SU-DHL-6 (cell line): ENCODE results near the gene CROT.

Source experiments
- H2AFZ ChIP-seq: fragments of 200-600 bp; sonication (generic); 2 replicates; pipeline ENCODE4 v1.6.1; 2014; ENCODE audit warnings: low read depth, mild to moderate bottlenecking, moderate library complexity, mixed read lengths, antibody characterized with exemption, low read length; ENCODE audit not compliant: severe bottlenecking
- H3F3A ChIP-seq: fragments of 200-600 bp; shearing (Covaris generic); 2 replicates; pipeline ENCODE4 v1.6.0; 2016; ENCODE audit warnings: antibody characterized with exemption, mild to moderate bottlenecking; ENCODE audit not compliant: insufficient read depth
- H3K27ac ChIP-seq: fragments of 200-600 bp; sonication (generic); 2 replicates; pipeline ENCODE4 v1.5.1; 2016; ENCODE audit warnings: low read depth, mild to moderate bottlenecking, low read length, moderate library complexity, mixed read lengths
- H3K27me3 ChIP-seq: fragments of 200-600 bp; sonication (generic), shearing (Covaris generic); 2 replicates; pipeline ENCODE4 v1.6.0; 2014; ENCODE audit warnings: mild to moderate bottlenecking, low read length
- H3K36me3 ChIP-seq: fragments of 200-600 bp; sonication (generic); 2 replicates; pipeline ENCODE4 v1.6.1; 2014; ENCODE audit warnings: mild to moderate bottlenecking, low read length, mixed read lengths
- H3K4me2 ChIP-seq: fragments of 300-600, 200-600 bp; shearing (Covaris generic), sonication (generic); 2 replicates; pipeline ENCODE4 v1.6.0; 2014; ENCODE audit warnings: low read length, low read depth, mild to moderate bottlenecking; ENCODE audit not compliant: poor library complexity, severe bottlenecking
- H3K4me3 ChIP-seq: fragments of 200-600 bp; sonication (generic); 2 replicates; pipeline ENCODE4 v1.5.1; 2014; ENCODE audit warnings: antibody characterized with exemption, low read length, mild to moderate bottlenecking, mixed read lengths; ENCODE audit not compliant: insufficient read depth, poor library complexity, severe bottlenecking
- H3K79me2 ChIP-seq: fragments of 200-600 bp; sonication (generic); 2 replicates; pipeline ENCODE4 v1.6.1; 2014; ENCODE audit warnings: mild to moderate bottlenecking, low read length, moderate library complexity; ENCODE audit not compliant: insufficient read depth
- H3K9ac ChIP-seq: fragments of 200-600 bp; sonication (generic); 2 replicates; pipeline ENCODE4 v1.7.0; 2014; ENCODE audit warnings: mild to moderate bottlenecking, low read length
- H3K9me2 ChIP-seq: fragments of 200-600 bp; sonication (generic); replicated peaks from 2 replicates; pipeline ENCODE4 v1.6.1; 2014; ENCODE audit warnings: low read length; ENCODE audit not compliant: insufficient read depth
- H3K9me3 ChIP-seq: fragments of 200-600 bp; sonication (generic); 2 replicates; pipeline ENCODE4 v1.6.1; 2014; ENCODE audit warnings: low read length, mixed read lengths; ENCODE audit not compliant: insufficient read depth
- H4K20me1 ChIP-seq: fragments of 200-600 bp; sonication (generic); 2 replicates; pipeline ENCODE4 v1.6.1; 2014; ENCODE audit warnings: low read depth, mild to moderate bottlenecking, antibody characterized with exemption, low read length, moderate library complexity, mixed read lengths
- EZH2phosphoT487 ChIP-seq: fragments of 200-600 bp; sonication (generic), shearing (Covaris generic); conservative IDR thresholded peaks from 2 replicates; pipeline ENCODE4 v1.6.1; 2018; ENCODE audit warnings: mild to moderate bottlenecking, antibody characterized with exemption, low read length, moderate library complexity, mixed read lengths
- TF ChIP-seq, protein P1 (sequence below): fragments of 200-600 bp; sonication (generic); IDR thresholded peaks from one replicate; pipeline ENCODE4 v1.5.1; 2017; ENCODE audit warnings: antibody characterized with exemption, mild to moderate bottlenecking, low read length, moderate library complexity; ENCODE audit not compliant: insufficient read depth, poor library complexity, severe bottlenecking

CROT gene

DNA sequence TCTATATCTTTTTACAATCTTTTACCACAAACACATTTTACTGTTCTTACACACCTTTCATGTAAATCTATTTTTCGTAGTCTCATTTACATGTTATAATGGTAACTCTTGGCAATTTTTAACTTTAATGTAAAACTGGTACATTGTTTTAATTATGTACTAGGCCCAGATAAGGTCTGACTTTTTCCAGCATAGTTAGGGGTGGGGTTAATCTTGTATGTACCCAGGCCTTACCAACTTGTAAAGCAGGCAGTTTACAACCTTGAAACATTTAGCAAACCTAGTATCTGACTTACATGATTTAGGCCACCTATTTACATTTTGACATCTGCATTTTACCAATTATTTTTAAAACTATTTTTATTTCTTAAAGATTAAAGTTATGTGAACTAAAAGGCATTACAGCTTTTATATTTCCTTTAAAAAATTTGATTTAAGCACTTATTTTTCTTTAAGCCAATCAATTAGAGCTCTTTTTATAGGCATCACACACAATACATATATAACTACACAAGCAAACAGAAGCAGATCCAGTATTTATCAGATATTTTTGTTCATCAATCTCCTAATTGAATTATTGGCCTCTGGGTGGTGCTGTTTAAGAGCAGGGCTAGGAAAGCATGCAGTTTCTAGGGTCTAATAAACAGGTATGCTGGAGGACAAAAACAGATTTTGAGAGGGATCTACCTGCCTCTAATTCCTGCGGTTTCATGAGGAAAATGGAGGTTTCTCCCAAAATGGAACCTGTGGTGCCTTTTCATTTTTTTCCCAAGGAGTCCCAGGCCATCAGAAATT, 19.7 kb upstream of the CROT start:
- no peaks in the 10 kb centered on the region for H3K79me2 ChIP-seq
- peaks cover 8% of the 10 kb centered on the region; the same call in 1 of the 2 replicates for H3K36me3 ChIP-seq
- H3K9me2 ChIP-seq, result no peaks in the 10 kb centered on the region
- H2AFZ ChIP-seq, result no peak overlapping the region
- H3K4me3 ChIP-seq, result no peak overlapping the region
- no peaks in the 10 kb centered on the region for H3F3A ChIP-seq
- no peaks in the 10 kb centered on the region for H3K27me3 ChIP-seq
- H3K9me3 ChIP-seq, result peaks cover 30% of the 10 kb centered on the region
- no peak overlapping the region for H3K27ac ChIP-seq
- H3K9ac ChIP-seq, result no peak overlapping the region
- H4K20me1 ChIP-seq, result no peaks in the 10 kb centered on the region
- no peak for TF ChIP-seq EZH2phosphoT487
- TF ChIP-seq, protein P1, sequence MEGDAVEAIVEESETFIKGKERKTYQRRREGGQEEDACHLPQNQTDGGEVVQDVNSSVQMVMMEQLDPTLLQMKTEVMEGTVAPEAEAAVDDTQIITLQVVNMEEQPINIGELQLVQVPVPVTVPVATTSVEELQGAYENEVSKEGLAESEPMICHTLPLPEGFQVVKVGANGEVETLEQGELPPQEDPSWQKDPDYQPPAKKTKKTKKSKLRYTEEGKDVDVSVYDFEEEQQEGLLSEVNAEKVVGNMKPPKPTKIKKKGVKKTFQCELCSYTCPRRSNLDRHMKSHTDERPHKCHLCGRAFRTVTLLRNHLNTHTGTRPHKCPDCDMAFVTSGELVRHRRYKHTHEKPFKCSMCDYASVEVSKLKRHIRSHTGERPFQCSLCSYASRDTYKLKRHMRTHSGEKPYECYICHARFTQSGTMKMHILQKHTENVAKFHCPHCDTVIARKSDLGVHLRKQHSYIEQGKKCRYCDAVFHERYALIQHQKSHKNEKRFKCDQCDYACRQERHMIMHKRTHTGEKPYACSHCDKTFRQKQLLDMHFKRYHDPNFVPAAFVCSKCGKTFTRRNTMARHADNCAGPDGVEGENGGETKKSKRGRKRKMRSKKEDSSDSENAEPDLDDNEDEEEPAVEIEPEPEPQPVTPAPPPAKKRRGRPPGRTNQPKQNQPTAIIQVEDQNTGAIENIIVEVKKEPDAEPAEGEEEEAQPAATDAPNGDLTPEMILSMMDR, result no peak
- no peak overlapping the region for H3K4me2 ChIP-seq

GRCh38 chr7:87328281-87328680, 17.2 kb upstream of the CROT start:
- Histone ChIP-seq H3K4me2 (no peak overlapping the region), H3K9me3 (peaks cover 30% of the 10 kb centered on the region), H3K36me3 (peaks cover 8% of the 10 kb centered on the region; the same call in 1 of the 2 replicates), H3K27ac (no peak overlapping the region), H3K9ac (no peak overlapping the region), H2AFZ (no peak overlapping the region), H3K9me2 (no peaks in the 10 kb centered on the region), H3K27me3 (no peaks in the 10 kb centered on the region), H3K4me3 (no peak overlapping the region), H3K79me2 (no peaks in the 10 kb centered on the region), H3F3A (no peaks in the 10 kb centered on the region), H4K20me1 (no peaks in the 10 kb centered on the region)
- TF ChIP-seq EZH2phosphoT487, result no peak
- TF ChIP-seq, protein P1, result no peak

DNA sequence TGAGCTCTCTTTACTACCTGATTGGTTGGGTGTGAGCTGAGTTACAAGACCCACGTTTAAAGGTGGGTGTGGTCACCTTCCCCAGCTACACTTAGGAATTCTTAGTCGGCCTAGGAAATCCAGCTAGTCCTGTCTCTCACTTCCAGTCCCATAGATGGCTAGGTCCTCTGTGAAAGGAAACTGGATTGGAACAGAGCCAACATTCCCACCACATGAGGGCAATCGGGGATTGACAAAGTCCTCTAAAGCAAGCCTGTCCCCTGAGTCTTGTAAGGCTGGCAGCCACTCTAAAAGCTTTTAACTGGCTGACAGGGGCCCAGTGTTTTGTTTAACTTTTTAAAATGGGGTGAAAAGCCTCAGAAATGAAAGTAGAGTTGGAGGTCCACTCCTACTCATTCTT, 15.1 kb upstream of the CROT start:
- no peak for TF ChIP-seq EZH2phosphoT487
- TF ChIP-seq, protein P1, result no peak
- Histone ChIP-seq H4K20me1 (no peaks in the 10 kb centered on the region), H3K79me2 (no peaks in the 10 kb centered on the region), H3F3A (no peaks in the 10 kb centered on the region), H3K4me2 (no peak overlapping the region), H3K27me3 (no peaks in the 10 kb centered on the region), H3K4me3 (no peak overlapping the region), H3K9ac (no peak overlapping the region), H3K36me3 (peaks cover 3% of the 10 kb centered on the region; the same call in 1 of the 2 replicates), H3K9me2 (no peaks in the 10 kb centered on the region), H3K27ac (no peak overlapping the region), H3K9me3 (peaks cover 30% of the 10 kb centered on the region), H2AFZ (no peak overlapping the region)
